HG03108 (cell line): ENCODE results near the gene KIF5B.
"Not testable (repeated sequence)": the region's sequence is repeated elsewhere in the genome, so short reads cannot be mapped to it uniquely, and the experiment has no call there.

Experiments
- ATAC-seq: cut with Tn5 transposase; IDR thresholded peaks from one replicate; pipeline ENCODE4 v1.9.1; 2021; ENCODE audit warnings: moderate library complexity; ENCODE audit not compliant: unreplicated experiment

Gene KIF5B

DNA sequence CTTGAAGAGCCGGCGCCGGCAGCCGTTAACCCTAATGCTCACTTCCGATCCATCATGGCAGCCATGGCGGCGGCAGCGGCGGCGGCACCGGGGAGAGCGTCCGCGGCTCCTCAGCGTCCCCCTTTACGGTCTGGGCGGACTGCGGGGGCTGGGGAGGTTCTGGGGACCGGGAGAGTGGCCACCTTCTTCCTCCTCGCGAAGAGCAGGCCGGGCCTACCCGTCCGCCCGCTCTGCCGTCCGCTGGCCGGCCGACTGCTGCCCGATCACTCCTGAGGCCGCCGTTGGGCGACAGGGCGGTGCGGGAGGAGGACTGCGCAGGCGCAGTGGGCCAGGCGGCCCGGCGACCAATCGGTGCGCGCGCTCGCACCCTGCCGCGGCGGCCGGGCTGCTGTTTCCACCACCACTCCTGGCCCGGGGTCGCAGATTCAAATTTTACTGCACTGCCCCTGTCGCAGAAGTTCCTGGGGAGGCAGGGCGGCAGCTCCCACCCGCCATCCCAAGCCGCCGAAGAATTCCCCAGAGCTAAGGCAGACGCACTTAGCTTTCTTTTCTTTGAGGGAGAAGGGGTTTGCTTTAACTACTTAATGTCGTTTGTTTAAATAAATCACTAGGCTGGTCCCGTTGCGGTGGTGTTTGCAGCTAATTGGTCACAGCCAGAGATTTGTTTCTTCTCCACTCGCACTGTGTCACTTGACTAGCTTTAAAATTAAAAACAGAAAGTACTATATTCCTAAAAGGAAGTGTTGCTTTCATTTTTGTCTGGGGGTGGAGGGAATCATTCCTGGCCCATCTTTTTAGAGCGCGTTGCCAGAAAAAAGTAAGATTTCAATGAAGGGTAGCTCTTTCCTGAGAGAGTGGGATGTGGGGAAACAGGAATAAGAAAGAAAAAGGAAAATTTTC is at the start of gene KIF5B:
KIF5B (minus strand) TSS at position 290 of the 900 bp plus-strand sequence. CDS start 452 bp downstream, outside the sequence.
- peak; percentile 83 for ATAC-seq

- ATAC-seq, result no peak
These were observed 49.7 kb upstream of the KIF5B start for GRCh38 chr10:32105782-32106382.

DNA sequence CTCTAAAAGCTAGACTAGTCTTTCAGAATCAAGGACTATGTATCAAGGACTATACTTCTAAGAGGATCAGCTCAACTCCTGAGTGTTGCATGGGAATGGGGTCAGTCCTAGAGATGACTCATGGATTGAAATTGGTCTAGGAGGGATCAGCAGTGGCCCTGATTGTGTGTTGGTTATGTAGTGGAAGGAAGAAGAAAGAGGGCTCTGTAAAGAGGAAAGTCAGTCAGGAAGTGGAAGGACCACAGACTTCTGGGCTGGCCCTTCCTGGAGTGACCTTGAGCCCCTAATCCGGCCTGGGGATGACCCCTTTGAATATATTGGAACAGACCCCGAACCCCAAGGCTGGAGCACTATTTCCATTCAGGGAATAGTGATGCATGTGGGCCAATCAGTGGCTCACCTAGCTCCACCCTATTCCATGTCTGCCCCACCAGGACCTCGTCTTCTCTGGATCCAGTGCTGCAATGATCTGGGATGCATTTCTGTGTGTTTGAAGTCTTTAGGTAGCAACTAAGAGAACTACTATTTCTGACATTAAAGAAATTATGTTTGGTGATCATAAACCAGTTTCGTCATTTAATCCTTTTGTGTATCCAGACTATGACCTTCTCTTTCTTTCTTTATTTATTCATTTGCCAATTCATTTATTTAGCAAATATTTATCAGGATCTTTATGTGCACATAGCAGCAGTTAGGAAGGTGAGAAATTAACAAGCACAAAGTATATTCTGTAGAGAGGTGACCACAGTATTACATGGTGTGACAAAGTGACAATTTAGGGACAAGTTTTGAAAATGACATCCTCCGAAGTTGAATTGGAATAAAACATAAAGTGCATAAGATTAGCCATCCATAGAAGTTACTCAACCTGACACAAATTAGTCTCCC is 48.6 kb upstream of the KIF5B start:
- ATAC-seq, result no peak

- ATAC-seq, result no peak
These were observed 48.0 kb upstream of the KIF5B start for GRCh38 chr10:32104181-32104580.

GRCh38 chr10:32103721-32104120 is 47.5 kb upstream of the KIF5B start:
- no peak for ATAC-seq

DNA sequence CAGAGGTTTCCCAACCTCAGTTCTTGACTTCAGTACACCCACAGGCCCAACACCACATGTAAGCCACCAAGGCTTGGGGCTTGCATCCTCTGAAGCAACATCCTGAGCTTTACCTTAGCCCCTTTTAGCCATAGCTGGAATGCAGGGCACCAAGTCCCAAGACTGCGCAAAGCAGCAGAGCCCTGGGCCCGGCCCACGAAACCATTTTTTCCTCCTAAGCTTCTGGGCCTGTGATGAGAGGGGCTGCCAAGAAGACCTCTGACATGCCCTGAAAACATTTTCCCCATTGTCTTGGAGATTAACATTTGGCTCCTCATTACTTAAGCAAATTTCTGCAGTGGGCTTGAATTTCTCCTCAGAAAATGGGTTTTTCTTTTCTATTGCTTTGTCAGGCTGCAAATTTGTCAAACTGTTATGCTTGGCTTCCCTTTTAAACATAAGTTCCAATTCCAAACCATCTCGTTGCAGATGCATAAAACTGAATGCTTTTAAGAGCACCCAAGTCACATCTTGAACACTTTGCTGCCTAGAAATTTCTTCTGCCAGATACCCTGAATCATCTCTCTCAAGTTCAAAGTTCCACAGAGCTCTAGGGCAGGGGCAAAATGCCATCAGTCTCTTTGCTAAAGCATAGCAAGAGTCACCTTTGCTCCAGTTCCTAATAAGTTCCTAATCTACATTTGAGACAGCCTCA is 42.5 kb upstream of the KIF5B start:
- not testable (repeated sequence) for ATAC-seq

DNA sequence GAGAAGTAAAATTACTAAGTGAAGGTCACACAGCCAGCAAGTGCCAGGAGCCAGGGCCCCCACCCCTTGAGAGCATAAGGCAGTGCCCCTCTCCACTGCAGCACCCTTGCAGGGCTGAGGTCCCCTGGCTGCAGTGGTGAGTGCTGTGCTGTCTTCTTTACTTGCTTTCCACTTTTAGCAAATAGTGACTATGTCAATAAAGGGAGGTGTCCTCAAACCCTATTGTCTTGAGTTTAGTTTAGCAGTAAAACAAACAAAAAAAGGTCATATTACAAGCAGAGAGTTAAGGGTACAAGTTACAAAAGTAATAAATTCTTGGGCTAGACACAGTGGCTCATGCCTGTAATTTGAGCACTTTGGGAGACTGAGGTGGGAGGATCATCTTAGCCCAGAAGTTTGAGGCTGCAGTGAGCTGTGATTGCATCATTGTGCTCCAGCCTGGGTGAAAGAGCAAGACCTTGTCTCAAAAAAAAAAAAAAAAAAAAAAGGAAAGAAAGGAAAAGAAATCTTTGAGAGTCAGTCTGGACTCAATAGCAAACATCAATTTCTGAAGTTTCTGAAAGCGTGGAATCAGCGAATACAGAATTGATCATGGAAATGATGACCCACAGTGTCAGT is 39.0 kb upstream of the KIF5B start:
- no peak for ATAC-seq

DNA sequence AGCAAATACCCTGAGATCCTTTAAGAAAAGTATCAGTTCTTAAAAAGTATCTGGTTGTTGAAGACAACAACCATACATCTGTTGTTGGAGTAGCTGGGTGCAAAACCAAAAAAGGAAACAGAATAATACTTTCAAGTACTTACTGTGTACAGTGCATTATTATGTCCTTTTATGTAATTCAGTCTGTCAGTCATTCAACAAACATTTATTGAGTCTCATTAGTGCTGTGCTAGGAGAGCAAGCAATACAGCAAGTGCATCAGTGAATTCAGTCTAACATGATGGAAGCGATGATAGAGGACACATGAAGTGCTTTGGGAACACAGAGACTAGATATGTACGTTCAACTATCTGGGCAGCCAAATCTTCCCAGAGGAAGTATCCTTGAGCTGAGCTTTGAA is 37.4 kb upstream of the KIF5B start:
- no peak for ATAC-seq

DNA sequence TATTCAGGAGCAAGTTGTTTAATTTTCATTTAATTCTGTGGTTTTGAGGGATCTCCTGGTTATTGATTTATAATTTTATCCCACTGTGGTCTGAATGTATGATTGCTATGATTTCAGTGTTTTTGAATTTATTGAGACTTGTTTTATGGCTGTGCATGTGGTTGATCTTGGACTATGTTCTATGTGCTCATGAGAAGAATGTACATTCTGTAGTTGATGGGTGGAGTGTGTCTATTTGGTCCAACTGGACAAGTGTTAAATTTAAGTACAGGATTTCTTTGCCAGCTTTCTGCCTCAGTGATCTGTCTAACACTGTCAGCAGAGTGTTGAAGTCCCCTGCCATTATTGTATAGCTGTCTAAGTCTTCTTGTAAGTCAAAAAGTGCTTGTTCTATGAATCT is 34.8 kb upstream of the KIF5B start:
- no peak for ATAC-seq

DNA sequence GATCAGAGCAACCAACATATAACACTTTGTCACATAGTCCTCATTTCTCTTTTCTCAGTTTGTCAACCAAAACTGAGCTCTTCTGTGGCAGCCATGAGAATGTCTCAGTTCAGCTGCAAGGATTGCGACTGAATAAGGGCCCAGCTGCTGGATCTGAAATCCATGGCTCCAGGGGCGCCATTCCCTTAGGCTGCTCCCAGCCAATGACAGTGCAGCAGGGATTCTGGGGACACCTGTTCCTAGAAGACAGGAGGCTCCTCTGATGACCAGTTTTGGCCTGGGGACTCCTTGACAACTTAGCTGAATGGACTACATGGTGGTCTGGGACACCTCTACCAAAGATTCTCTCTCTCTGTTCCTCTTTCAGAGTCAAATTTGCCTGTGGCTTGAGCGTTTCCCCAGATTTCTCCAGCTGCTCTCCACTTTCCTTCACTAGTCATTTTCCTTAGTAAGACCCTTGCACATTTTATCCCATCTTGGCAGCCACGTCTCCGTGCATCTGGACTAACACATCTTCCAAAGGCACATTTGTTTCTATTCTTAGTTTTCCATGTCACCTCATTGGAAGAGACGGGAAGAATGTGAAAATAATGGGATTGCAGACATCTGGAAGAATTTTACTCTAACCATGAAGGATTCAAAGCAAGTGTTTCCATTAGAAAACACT is 28.1 kb upstream of the KIF5B start:
- no peak for ATAC-seq

GRCh38 chr10:32077896-32078485 is 21.8 kb upstream of the KIF5B start:
- no peak for ATAC-seq

DNA sequence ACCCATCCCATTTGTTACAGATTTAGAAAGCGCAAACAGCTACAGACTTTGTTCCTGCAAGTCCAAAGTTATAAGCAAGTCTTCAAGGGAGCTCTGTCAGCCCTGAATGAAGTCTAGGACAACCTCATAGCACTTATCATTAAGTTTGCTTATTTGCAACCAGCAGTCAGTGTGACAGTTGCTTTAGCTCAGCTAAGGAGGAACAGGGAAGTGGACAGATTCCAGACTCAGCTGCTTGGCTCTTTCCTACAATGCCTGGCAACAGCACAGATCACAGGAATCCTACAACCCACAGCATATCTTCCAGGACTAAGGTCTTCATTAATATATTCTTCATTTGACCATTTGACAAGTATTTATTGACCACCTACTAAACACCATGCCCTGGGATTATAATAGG is 17.4 kb upstream of the KIF5B start:
- ATAC-seq, result no peak

GRCh38 chr10:32073128-32073527 is 16.9 kb upstream of the KIF5B start:
- no peak for ATAC-seq

GRCh38 chr10:32072025-32072800 is 16.0 kb upstream of the KIF5B start:
- no peak for ATAC-seq

DNA sequence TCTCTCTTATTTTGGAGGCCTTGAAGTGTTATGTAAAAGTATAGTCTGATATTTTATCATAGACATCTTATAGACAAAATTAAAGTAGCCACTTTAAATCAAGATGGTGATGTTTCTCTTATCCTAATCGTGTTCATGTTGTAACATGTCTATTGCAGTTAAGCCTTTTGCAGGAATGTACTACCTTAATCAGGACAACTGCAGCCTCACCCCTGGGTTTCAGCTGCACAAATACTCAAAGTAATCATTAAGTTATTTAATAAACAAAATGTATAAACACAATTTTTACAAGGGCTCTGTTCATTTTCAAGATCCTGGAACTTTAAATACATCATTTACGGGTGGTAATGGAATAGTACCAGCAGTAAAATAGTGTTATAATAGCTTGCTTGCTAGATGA is 14.4 kb upstream of the KIF5B start:
- ATAC-seq, result no peak

- ATAC-seq, result no peak
These were observed 12.3 kb upstream of the KIF5B start for GRCh38 chr10:32068569-32068968.

- ATAC-seq, result not testable (repeated sequence)
These were observed 11.7 kb upstream of the KIF5B start for GRCh38 chr10:32067931-32068330.

GRCh38 chr10:32065856-32066255 is 9.6 kb upstream of the KIF5B start:
- ATAC-seq, result no peak

DNA sequence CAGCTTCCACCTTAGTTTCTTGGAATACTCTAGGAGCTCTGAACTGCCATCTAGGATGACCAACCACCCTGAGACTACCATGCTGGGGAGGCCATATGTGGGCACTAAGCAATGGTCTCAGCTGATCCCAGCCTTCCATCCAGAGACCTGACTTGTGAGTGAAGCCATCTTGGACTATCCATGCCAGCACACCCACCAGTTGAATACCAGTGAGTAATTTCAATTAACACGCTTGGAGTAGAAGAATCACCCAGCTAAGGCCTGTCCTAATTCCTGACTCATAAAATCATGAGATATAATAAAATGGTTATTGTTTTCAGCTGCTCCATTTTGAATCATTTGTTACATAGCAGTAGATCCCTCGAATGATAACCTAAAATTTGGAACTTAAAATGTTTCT is 5.2 kb upstream of the KIF5B start:
- ATAC-seq, result no peak
